K562 (cell line): ENCODE measurements around the gene HSPB1. TPM values are rescaled to one million over a fixed set of nuclear protein-coding genes. Genes with fewer than 3 reads are reported as not detected.

ENCODE experiments used
- CGGBP1 ChIP-seq: fragments of 250-450 bp; sonication (Bioruptor Pico); IDR thresholded peaks from 2 replicates; pipeline ENCODE4 v1.9.0; 2021; ENCODE audit warnings: mild to moderate bottlenecking
- MGA ChIP-seq: fragments of 450-650 bp; IDR thresholded peaks from 2 replicates; pipeline ENCODE4 v1.6.1; 2016; ENCODE audit warnings: mild to moderate bottlenecking, moderate library complexity
- PHTF2 ChIP-seq: fragments of 250-450 bp; sonication (Bioruptor Pico); IDR thresholded peaks from 2 replicates; pipeline ENCODE4 v1.5.0; 2021; ENCODE audit warnings: mild to moderate bottlenecking
- WHSC1 ChIP-seq: IDR thresholded peaks from one replicate; pipeline ENCODE4 v1.6.1; 2012; ENCODE audit warnings: low read length, control low read depth, inconsistent platforms
- ZBTB33 ChIP-seq: sonication (generic); formaldehyde crosslinking; IDR thresholded peaks from 2 replicates; pipeline ENCODE4 v1.8.1; 2023; ENCODE audit warnings: mild to moderate bottlenecking, missing genetic modification reagents
- ZNF12 ChIP-seq: sonication (generic); formaldehyde crosslinking; IDR thresholded peaks from 2 replicates; pipeline ENCODE4 v1.4.0; 2020; ENCODE audit warnings: mild to moderate bottlenecking, missing genetic modification reagents
- polyA plus RNA-seq, 8 experiments: library from polyadenylated mRNA; depleted of rRNA in 4 of 8; stranded (reverse) in 5 of 8; unstranded in 3 of 8; fragments of >200 nt; fragmentation: Nextera tagmentation in 2 of 8; fragmentation: Illumina TruSeq in 1 of 8; extraction: Ambion mirVana in 2 of 8; extraction: Trizol in 1 of 8; gene quantifications; 2 replicates each; pipeline versions ENCODE4 v1.2.1 to v1.2.3, GENCODE V29; 2011 to 2014; ENCODE audit warnings: inconsistent platforms in 1 of 8, missing spikeins in 1 of 8
- total RNA-seq, 7 experiments: library from RNA; depleted of rRNA in 6 of 7; stranded (reverse); fragments of >200 nt in 6 of 7; fragmentation: Illumina TruSeq in 2 of 7; extraction: Trizol in 2 of 7; gene quantifications; 2 replicates each; pipeline versions ENCODE4 v1.2.1 to v1.2.3, GENCODE V29; 2011 to 2021; ENCODE audit warnings: low replicate concordance in 1 of 7
- TF ChIP-seq, protein P1 (sequence below), 2 experiments: IDR thresholded peaks; 2 replicates each; pipeline ENCODE4 v1.6.1; 2012; ENCODE audit warnings: improper control_type of control experiment in 2 of 2, low read depth in 2 of 2, low read length in 2 of 2, borderline replicate concordance in 1 of 2
- TF ChIP-seq, protein P2 (sequence below): IDR thresholded peaks from 3 replicates; pipeline ENCODE4 v1.6.1; 2011; ENCODE audit warnings: borderline replicate concordance, mild to moderate bottlenecking; ENCODE audit not compliant: insufficient read length, insufficient read depth

HSPB1 gene
- total and polyA plus RNA-seq, 9 of the 15 experiments (the other 6 are each of a cell fraction or from before 2014, with no cell fraction given): 27.1 to 522 (median 138) TPM

DNA sequence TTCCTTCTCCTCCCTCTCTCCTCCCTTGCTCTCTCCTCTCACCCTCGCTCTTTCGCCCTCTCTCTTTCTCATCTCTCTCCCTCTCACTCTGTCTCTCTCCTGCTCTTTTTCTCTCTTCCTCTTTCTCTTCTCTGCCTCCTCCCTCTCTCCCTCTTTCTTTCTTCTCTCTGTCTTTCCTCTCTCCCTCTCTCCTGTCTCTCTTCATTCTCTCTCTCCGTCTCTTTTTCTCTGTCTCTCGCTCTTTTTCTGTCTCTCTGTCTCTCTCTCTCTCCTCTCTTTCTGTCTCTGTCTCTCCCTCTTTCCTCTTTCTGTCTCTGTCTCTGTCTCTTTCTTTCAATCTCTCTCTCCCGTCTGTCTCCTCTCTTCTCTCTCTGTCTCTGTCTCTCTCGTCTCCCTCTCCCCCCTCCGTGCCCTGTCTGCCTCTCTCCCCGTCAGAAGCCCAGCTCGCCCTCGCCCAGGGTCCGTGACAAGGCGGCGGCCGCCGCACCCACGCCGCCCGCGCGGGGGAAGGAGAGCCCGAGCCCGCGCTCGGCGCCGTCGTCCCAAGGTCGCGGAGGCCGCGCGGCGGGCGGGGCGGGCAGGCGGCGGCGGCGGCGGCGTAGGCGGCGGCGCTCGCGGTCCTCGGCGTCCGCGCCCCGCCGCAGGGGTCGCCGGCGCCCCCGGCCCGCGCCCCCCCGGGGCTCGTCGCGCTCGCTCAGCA is 21.3 kb upstream of the HSPB1 start (continued):
- TF ChIP-seq MGA (no peak), ZBTB33 (CRISPR knock-in tag) (no peak), WHSC1 (no peak), PHTF2 (CRISPR knock-in tag) (no peak), ZNF12 (CRISPR knock-in tag) (no peak), CGGBP1 (CRISPR knock-in tag) (no peak)
- TF ChIP-seq, protein P1, sequence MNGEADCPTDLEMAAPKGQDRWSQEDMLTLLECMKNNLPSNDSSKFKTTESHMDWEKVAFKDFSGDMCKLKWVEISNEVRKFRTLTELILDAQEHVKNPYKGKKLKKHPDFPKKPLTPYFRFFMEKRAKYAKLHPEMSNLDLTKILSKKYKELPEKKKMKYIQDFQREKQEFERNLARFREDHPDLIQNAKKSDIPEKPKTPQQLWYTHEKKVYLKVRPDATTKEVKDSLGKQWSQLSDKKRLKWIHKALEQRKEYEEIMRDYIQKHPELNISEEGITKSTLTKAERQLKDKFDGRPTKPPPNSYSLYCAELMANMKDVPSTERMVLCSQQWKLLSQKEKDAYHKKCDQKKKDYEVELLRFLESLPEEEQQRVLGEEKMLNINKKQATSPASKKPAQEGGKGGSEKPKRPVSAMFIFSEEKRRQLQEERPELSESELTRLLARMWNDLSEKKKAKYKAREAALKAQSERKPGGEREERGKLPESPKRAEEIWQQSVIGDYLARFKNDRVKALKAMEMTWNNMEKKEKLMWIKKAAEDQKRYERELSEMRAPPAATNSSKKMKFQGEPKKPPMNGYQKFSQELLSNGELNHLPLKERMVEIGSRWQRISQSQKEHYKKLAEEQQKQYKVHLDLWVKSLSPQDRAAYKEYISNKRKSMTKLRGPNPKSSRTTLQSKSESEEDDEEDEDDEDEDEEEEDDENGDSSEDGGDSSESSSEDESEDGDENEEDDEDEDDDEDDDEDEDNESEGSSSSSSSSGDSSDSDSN (IDR thresholded peaks at IDR 0.05; ENCODE audit: borderline replicate concordance in 1 of 2, low read depth in 2 of 2, low read length in 2 of 2): peak in 1 of 2 experiments; percentile 31; a peak in 1 of 4 replicates
- TF ChIP-seq, protein P2, sequence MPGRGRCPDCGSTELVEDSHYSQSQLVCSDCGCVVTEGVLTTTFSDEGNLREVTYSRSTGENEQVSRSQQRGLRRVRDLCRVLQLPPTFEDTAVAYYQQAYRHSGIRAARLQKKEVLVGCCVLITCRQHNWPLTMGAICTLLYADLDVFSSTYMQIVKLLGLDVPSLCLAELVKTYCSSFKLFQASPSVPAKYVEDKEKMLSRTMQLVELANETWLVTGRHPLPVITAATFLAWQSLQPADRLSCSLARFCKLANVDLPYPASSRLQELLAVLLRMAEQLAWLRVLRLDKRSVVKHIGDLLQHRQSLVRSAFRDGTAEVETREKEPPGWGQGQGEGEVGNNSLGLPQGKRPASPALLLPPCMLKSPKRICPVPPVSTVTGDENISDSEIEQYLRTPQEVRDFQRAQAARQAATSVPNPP: no peak
